Glutamatergic neuron (in vitro differentiated cells): ENCODE results near the gene RAB3C. TPM values are rescaled to one million over a fixed set of nuclear protein-coding genes. Genes with fewer than 3 reads are reported as not detected.

Experiments used
- DNase-seq: peaks from one replicate; pipeline ENCODE4 v3.0.0; 2022
- H3K27ac Mint-ChIP-seq: one replicate; pipeline ENCODE4 v1.8.0; 2020; ENCODE audit warnings: mild to moderate bottlenecking, mixed read lengths, inconsistent platforms; ENCODE audit not compliant: unreplicated experiment
- H3K27me3 Mint-ChIP-seq: one replicate; pipeline ENCODE4 v1.8.0; 2020; ENCODE audit warnings: mild to moderate bottlenecking, moderate library complexity, mixed read lengths, inconsistent platforms; ENCODE audit not compliant: unreplicated experiment
- H3K36me3 Mint-ChIP-seq: one replicate; pipeline ENCODE4 v1.8.0; 2020; ENCODE audit warnings: mild to moderate bottlenecking, mixed read lengths, inconsistent platforms; ENCODE audit not compliant: unreplicated experiment
- H3K4me1 Mint-ChIP-seq: one replicate; pipeline ENCODE4 v1.8.0; 2020; ENCODE audit warnings: mild to moderate bottlenecking, low read depth, mixed read lengths, inconsistent platforms; ENCODE audit not compliant: unreplicated experiment
- H3K4me3 Mint-ChIP-seq: one replicate; pipeline ENCODE4 v1.8.0; 2020; ENCODE audit warnings: mild to moderate bottlenecking, mixed read lengths, inconsistent platforms; ENCODE audit not compliant: unreplicated experiment
- H3K9me3 Mint-ChIP-seq: one replicate; pipeline ENCODE4 v1.8.0; 2020; ENCODE audit warnings: mild to moderate bottlenecking, moderate library complexity, mixed read lengths, inconsistent platforms; ENCODE audit not compliant: unreplicated experiment
- CTCF ChIP-seq: fragments of 200-600 bp; sonication (generic); IDR thresholded peaks from one replicate; pipeline ENCODE4 v1.5.0; 2021; ENCODE audit not compliant: partially characterized antibody, unreplicated experiment
- total RNA-seq: library from RNA; stranded (reverse); fragmentation: NEBNext Ultra II Directional; extraction: Animal tissue kit (Norgen Biotek cat#: 25700); gene quantifications from one replicate; pipeline ENCODE4 v1.2.1, GENCODE V29; 2021; ENCODE audit not compliant: unreplicated experiment

Gene RAB3C
- total RNA-seq, 1 donor from 2014 or later: 36.2 TPM

GRCh38 chr5:58868931-58869330 lies 286.1 kb downstream of the RAB3C start:
- Mint-ChIP-seq H3K27ac (no peak overlapping the region), H3K4me3 (no peak overlapping the region), H3K27me3 (no peaks in the 10 kb centered on the region), H3K36me3 (no peaks in the 10 kb centered on the region), H3K9me3 (no peaks in the 10 kb centered on the region), H3K4me1 (no peaks in the 10 kb centered on the region)
- DNase-seq: no peak
- no peak for TF ChIP-seq CTCF

- TF ChIP-seq CTCF: peak; percentile 95
- H3K4me1 Mint-ChIP-seq: no peaks in the 10 kb centered on the region
- H3K36me3 Mint-ChIP-seq: no peaks in the 10 kb centered on the region
- DNase-seq: no peak
- H3K4me3 Mint-ChIP-seq: no peak overlapping the region
- H3K27ac Mint-ChIP-seq: no peak overlapping the region
- H3K27me3 Mint-ChIP-seq: no peaks in the 10 kb centered on the region
- no peaks in the 10 kb centered on the region for H3K9me3 Mint-ChIP-seq
Observed at GRCh38 chr5:58871648-58872242, 288.9 kb downstream of the RAB3C start.

- Mint-ChIP-seq H3K4me1 (no peaks in the 10 kb centered on the region), H3K4me3 (no peak overlapping the region), H3K27me3 (no peaks in the 10 kb centered on the region), H3K36me3 (no peaks in the 10 kb centered on the region), H3K9me3 (no peaks in the 10 kb centered on the region), H3K27ac (no peak overlapping the region)
- no peak for DNase-seq
- TF ChIP-seq CTCF: no peak
Observed at GRCh38 chr5:58872670-58873273, 289.9 kb downstream of the RAB3C start.

- TF ChIP-seq CTCF: no peak
- Mint-ChIP-seq H3K27ac (no peak overlapping the region), H3K4me3 (no peak overlapping the region), H3K9me3 (no peaks in the 10 kb centered on the region), H3K27me3 (no peaks in the 10 kb centered on the region), H3K36me3 (no peaks in the 10 kb centered on the region), H3K4me1 (no peaks in the 10 kb centered on the region)
- no peak for DNase-seq
Observed at GRCh38 chr5:58875599-58875998, 292.7 kb downstream of the RAB3C start.

GRCh38 chr5:58885260-58885659 lies 302.4 kb downstream of the RAB3C start:
- peaks cover 10% of the 10 kb centered on the region for H3K4me1 Mint-ChIP-seq
- H3K36me3 Mint-ChIP-seq: peaks cover 14% of the 10 kb centered on the region
- DNase-seq: no peak
- H3K27me3 Mint-ChIP-seq: peaks cover 1% of the 10 kb centered on the region
- H3K4me3 Mint-ChIP-seq: no peak overlapping the region
- H3K27ac Mint-ChIP-seq: no peak overlapping the region
- H3K9me3 Mint-ChIP-seq: peaks cover 6% of the 10 kb centered on the region
- no peak for TF ChIP-seq CTCF
